Neural progenitor cell (in vitro differentiated cells): ENCODE measurements around the gene FOSB. TPM values are rescaled to one million over a fixed set of nuclear protein-coding genes. Genes with fewer than 3 reads are reported as not detected.
A peak's percentile ranks its signal among the peaks of the same experiment; 100 is the strongest.
"Not testable (repeated sequence)": the region's sequence is repeated elsewhere in the genome, so short reads cannot be mapped to it uniquely, and the experiment has no call there.

Experiments used
- DNase-seq: peaks from one replicate; pipeline ENCODE4 v3.0.0-alpha.2; 2016; ENCODE audit warnings: low spot score
- H2AFZ ChIP-seq: fragments of 200-600 bp; sonication (generic); replicated peaks from 2 replicates; pipeline ENCODE4 v1.6.1; 2016; ENCODE audit warnings: antibody characterized with exemption
- H3F3A ChIP-seq: fragments of 200-600 bp; sonication (generic); 2 replicates; pipeline ENCODE4 v1.6.1; 2016; ENCODE audit warnings: antibody characterized with exemption, low read depth
- H3K27ac ChIP-seq: fragments of 200-600 bp; sonication (generic); 2 replicates; pipeline ENCODE4 v1.5.1; 2016; ENCODE audit warnings: mild to moderate bottlenecking
- H3K27me3 ChIP-seq: fragments of 200-600 bp; sonication (generic); 2 replicates; pipeline ENCODE4 v1.6.1; 2016; ENCODE audit warnings: mild to moderate bottlenecking, moderate library complexity
- H3K36me3 ChIP-seq: fragments of 200-600 bp; sonication (generic); 2 replicates; pipeline ENCODE4 v1.5.1; 2016
- H3K4me1 ChIP-seq: fragments of 200-600 bp; sonication (generic); 2 replicates; pipeline ENCODE4 v1.6.1; 2016; ENCODE audit warnings: mixed run types
- H3K4me2 ChIP-seq: fragments of 200-600 bp; sonication (generic); 2 replicates; pipeline ENCODE4 v1.6.1; 2016
- H3K4me3 ChIP-seq: fragments of 200-600 bp; sonication (generic); 2 replicates; pipeline ENCODE4 v1.5.1; 2016
- H3K79me2 ChIP-seq: fragments of 200-600 bp; sonication (generic); 2 replicates; pipeline ENCODE4 v1.6.1; 2016; ENCODE audit warnings: low read depth
- H3K9ac ChIP-seq: fragments of 200-600 bp; sonication (generic); 2 replicates; pipeline ENCODE4 v1.6.1; 2016
- H3K9me3 ChIP-seq: fragments of 200-600 bp; sonication (generic); 2 replicates; pipeline ENCODE4 v1.5.1; 2016; ENCODE audit warnings: low read depth
- H4K20me1 ChIP-seq: fragments of 200-600 bp; sonication (generic); 2 replicates; pipeline ENCODE4 v1.6.1; 2016; ENCODE audit warnings: low read depth
- H3K27ac Mint-ChIP-seq: 3 replicates; pipeline ENCODE4 v1.8.0; 2021; ENCODE audit warnings: mixed read lengths
- H3K27me3 Mint-ChIP-seq: 2 replicates; pipeline ENCODE4 v1.8.0; 2022; ENCODE audit warnings: low read depth, mild to moderate bottlenecking, inconsistent platforms, moderate library complexity, mixed read lengths; ENCODE audit not compliant: insufficient read depth
- H3K36me3 Mint-ChIP-seq: 3 replicates; pipeline ENCODE4 v1.8.0; 2021; ENCODE audit warnings: mixed read lengths
- H3K4me1 Mint-ChIP-seq: 3 replicates; pipeline ENCODE4 v1.8.0; 2021; ENCODE audit warnings: mixed read lengths
- H3K4me3 Mint-ChIP-seq: 3 replicates; pipeline ENCODE4 v1.8.0; 2021; ENCODE audit warnings: mild to moderate bottlenecking, moderate library complexity, mixed read lengths
- H3K9me3 Mint-ChIP-seq: 3 replicates; pipeline ENCODE4 v1.8.0; 2020; ENCODE audit warnings: mixed read lengths
- CTCF ChIP-seq: fragments of 200-600 bp; sonication (generic); IDR thresholded peaks from 2 replicates; pipeline ENCODE4 v1.5.1; 2017; ENCODE audit warnings: antibody characterized with exemption, mild to moderate bottlenecking
- EZH2 ChIP-seq: fragments of 200-600 bp; sonication (generic); IDR thresholded peaks from 2 replicates; pipeline ENCODE4 v1.6.1; 2017; ENCODE audit warnings: antibody characterized with exemption, mild to moderate bottlenecking, moderate library complexity
- EZH2phosphoT487 ChIP-seq: fragments of 200-600 bp; sonication (generic); IDR thresholded peaks from 2 replicates; pipeline ENCODE4 v1.6.1; 2017; ENCODE audit warnings: antibody characterized with exemption
- total RNA-seq: library from RNA; depleted of rRNA; stranded (reverse); fragments of >200 nt; gene quantifications from 2 replicates; pipeline ENCODE4 v1.2.3, GENCODE V29; 2015; ENCODE audit warnings: low replicate concordance

The FOSB gene
- total RNA-seq, 1 donor from 2014 or later: 2.3 TPM

DNA sequence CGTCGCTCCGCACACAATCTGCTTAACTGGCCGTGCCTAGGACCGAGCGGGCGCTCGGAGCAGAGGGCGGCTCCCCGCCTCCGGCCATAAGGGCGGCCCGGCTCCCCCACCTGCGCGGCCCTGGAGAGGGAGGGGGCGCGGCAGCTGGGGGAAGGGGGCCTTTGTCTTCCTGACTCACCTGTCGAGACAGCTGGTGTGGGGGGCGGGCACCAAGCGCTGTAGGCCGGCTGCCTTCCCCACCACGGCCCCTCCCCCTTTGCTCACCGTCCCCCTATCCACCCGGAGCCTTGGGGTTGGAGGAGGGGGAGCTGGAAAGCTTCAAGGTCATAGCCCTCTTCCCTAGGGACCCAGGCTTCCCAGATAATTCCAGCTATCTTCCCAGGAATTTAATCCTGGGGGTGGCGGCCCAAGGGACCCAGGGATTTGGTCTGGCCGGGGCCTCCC lies 40.6 kb downstream of the FOSB start:
- peak overlapping the region; percentile 99 for H3K4me3 ChIP-seq
- H3K9me3 Mint-ChIP-seq: no peaks in the 10 kb centered on the region
- no peak overlapping the region for H3K27ac Mint-ChIP-seq
- H3K27me3 ChIP-seq: no peaks in the 10 kb centered on the region
- H3K9ac ChIP-seq: peak overlapping the region; percentile 50
- H3K4me1 Mint-ChIP-seq: peaks cover 11% of the 10 kb centered on the region
- peaks cover 48% of the 10 kb centered on the region for H4K20me1 ChIP-seq
- H3K4me2 ChIP-seq: peak overlapping the region; percentile 99
- no peaks in the 10 kb centered on the region for H3K4me1 ChIP-seq
- peaks cover 63% of the 10 kb centered on the region for H3K79me2 ChIP-seq
- no peaks in the 10 kb centered on the region for H3K36me3 ChIP-seq
- H3K4me3 Mint-ChIP-seq: peak overlapping the region; percentile 94
- H3K9me3 ChIP-seq: no peaks in the 10 kb centered on the region
- TF ChIP-seq EZH2phosphoT487: no peak
- TF ChIP-seq CTCF: no peak
- no peak for TF ChIP-seq EZH2
- peaks cover 41% of the 10 kb centered on the region for H3F3A ChIP-seq
- no peaks in the 10 kb centered on the region for H3K36me3 Mint-ChIP-seq
- H3K27ac ChIP-seq: peak overlapping the region; percentile 6
- H2AFZ ChIP-seq: no peak overlapping the region
- DNase-seq: peak; percentile 53
- peaks cover 4% of the 10 kb centered on the region for H3K27me3 Mint-ChIP-seq

- no peaks in the 10 kb centered on the region for H3K4me1 ChIP-seq
- H3K4me1 Mint-ChIP-seq: peaks cover 12% of the 10 kb centered on the region
- no peaks in the 10 kb centered on the region for H3K27me3 ChIP-seq
- peaks cover 69% of the 10 kb centered on the region for H3K79me2 ChIP-seq
- no peaks in the 10 kb centered on the region for H3K36me3 Mint-ChIP-seq
- H3K4me2 ChIP-seq: peak overlapping the region; percentile 99
- H3K9ac ChIP-seq: peak overlapping the region; percentile 50
- H3K4me3 ChIP-seq: peak overlapping the region; percentile 99
- H3K36me3 ChIP-seq: no peaks in the 10 kb centered on the region
- H3K27ac Mint-ChIP-seq: peak overlapping the region; percentile 89
- H3K4me3 Mint-ChIP-seq: peak overlapping the region; percentile 94
- peak overlapping the region; percentile 6 for H3K27ac ChIP-seq
- H3K9me3 Mint-ChIP-seq: no peaks in the 10 kb centered on the region
- H2AFZ ChIP-seq: no peak overlapping the region
- H3K9me3 ChIP-seq: no peaks in the 10 kb centered on the region
- peak; percentile 77 for DNase-seq
- H3F3A ChIP-seq: peaks cover 41% of the 10 kb centered on the region
- no peak for TF ChIP-seq CTCF
- no peak for TF ChIP-seq EZH2
- TF ChIP-seq EZH2phosphoT487: no peak
- H4K20me1 ChIP-seq: peaks cover 55% of the 10 kb centered on the region
- H3K27me3 Mint-ChIP-seq: peaks cover 4% of the 10 kb centered on the region
Observed at GRCh38 chr19:45508861-45509691, 41.3 kb downstream of the FOSB start.

GRCh38 chr19:45509692-45510015 lies 41.9 kb downstream of the FOSB start:
- no peak for DNase-seq
- Histone ChIP-seq H3K4me3 (peak overlapping the region; percentile 99), H3K36me3 (no peaks in the 10 kb centered on the region), H3K9me3 (no peaks in the 10 kb centered on the region), H3K4me2 (peak overlapping the region; percentile 99), H3F3A (peaks cover 41% of the 10 kb centered on the region), H3K4me1 (no peaks in the 10 kb centered on the region), H4K20me1 (peaks cover 60% of the 10 kb centered on the region), H3K9ac (no peak overlapping the region), H3K27ac (no peak overlapping the region), H2AFZ (no peak overlapping the region), H3K27me3 (no peaks in the 10 kb centered on the region), H3K79me2 (peaks cover 75% of the 10 kb centered on the region)
- H3K36me3 Mint-ChIP-seq: no peaks in the 10 kb centered on the region
- H3K4me1 Mint-ChIP-seq: peaks cover 12% of the 10 kb centered on the region
- peaks cover 4% of the 10 kb centered on the region for H3K27me3 Mint-ChIP-seq
- peak overlapping the region; percentile 69 for H3K27ac Mint-ChIP-seq
- no peaks in the 10 kb centered on the region for H3K9me3 Mint-ChIP-seq
- H3K4me3 Mint-ChIP-seq: peak overlapping the region; percentile 94
- TF ChIP-seq CTCF: no peak
- no peak for TF ChIP-seq EZH2phosphoT487
- no peak for TF ChIP-seq EZH2

- not testable (repeated sequence) for H2AFZ ChIP-seq, H3K4me2 ChIP-seq, H3K36me3 ChIP-seq, H3K27ac ChIP-seq, H3K27me3 Mint-ChIP-seq, H3K27me3 ChIP-seq, H3K4me3 ChIP-seq, H3K9me3 ChIP-seq, H3K27ac Mint-ChIP-seq, H3K9me3 Mint-ChIP-seq, H3K9ac ChIP-seq, DNase-seq, H3K36me3 Mint-ChIP-seq, H3K4me1 ChIP-seq
- Histone ChIP-seq H3K79me2 (peaks cover 82% of the 10 kb centered on the region), H3F3A (peaks cover 37% of the 10 kb centered on the region), H4K20me1 (peaks cover 67% of the 10 kb centered on the region)
- Mint-ChIP-seq H3K4me3 (peak overlapping the region; percentile 94), H3K4me1 (peaks cover 12% of the 10 kb centered on the region)
Observed at GRCh38 chr19:45510352-45510751, 42.6 kb downstream of the FOSB start.
